Stimulated activated memory B cell treated with anti-CD40 and anti-IgM and Interleukin-4, amounts not matched to agents 10 μg/mL and 1 μg/mL and 100 μg/mL, for 72 hours (primary cell): ENCODE data around the gene GPR84.

Experiments
- ATAC-seq: fragments of 150-1000 bp; cut with Tn5 transposase; 2 replicates; pipeline ENCODE4 v1.10.0; 2021
- H3K27ac Mint-ChIP-seq: one replicate; pipeline ENCODE4 v1.8.0; 2022; ENCODE audit warnings: mild to moderate bottlenecking, mixed read lengths
- H3K27me3 Mint-ChIP-seq: one replicate; pipeline ENCODE4 v1.8.0; 2022; ENCODE audit warnings: mixed read lengths
- H3K36me3 Mint-ChIP-seq: one replicate; pipeline ENCODE4 v1.8.0; 2022; ENCODE audit warnings: mixed read lengths
- H3K4me1 Mint-ChIP-seq: one replicate; pipeline ENCODE4 v1.8.0; 2022; ENCODE audit warnings: mixed read lengths
- H3K4me3 Mint-ChIP-seq: one replicate; pipeline ENCODE4 v1.8.0; 2022; ENCODE audit warnings: mild to moderate bottlenecking, moderate library complexity, mixed read lengths
- H3K9me3 Mint-ChIP-seq: one replicate; pipeline ENCODE4 v1.8.0; 2022; ENCODE audit warnings: mixed read lengths

GPR84 gene

GRCh38 chr12:54385251-54385914 is 21.1 kb upstream of the GPR84 start:
- peaks cover 56% of the 10 kb centered on the region for H3K4me1 Mint-ChIP-seq
- no peaks in the 10 kb centered on the region for H3K36me3 Mint-ChIP-seq
- ATAC-seq = peak; percentile 70
- no peaks in the 10 kb centered on the region for H3K9me3 Mint-ChIP-seq
- H3K27me3 Mint-ChIP-seq = no peaks in the 10 kb centered on the region
- H3K27ac Mint-ChIP-seq = peak overlapping the region; percentile 67
- H3K4me3 Mint-ChIP-seq = peak overlapping the region; percentile 35

GRCh38 chr12:54384591-54385041 is 20.3 kb upstream of the GPR84 start, which contains the start of gene ZNF385A:
Gene ZNF385A (minus strand): TSS chr12:54384733. CDS start chr12:54384514, 219 bp downstream.
- Mint-ChIP-seq H3K36me3 (no peaks in the 10 kb centered on the region), H3K4me1 (peaks cover 53% of the 10 kb centered on the region), H3K4me3 (peak within 1 kb of the TSS; percentile 35), H3K27me3 (no peaks in the 10 kb centered on the region), H3K9me3 (no peaks in the 10 kb centered on the region), H3K27ac (peak within 1 kb of the TSS; percentile 67)
- ATAC-seq = peak; percentile 82

GRCh38 chr12:54383041-54383609 is 18.8 kb upstream of the GPR84 start:
- Mint-ChIP-seq H3K9me3 (no peaks in the 10 kb centered on the region), H3K4me3 (no peak overlapping the region), H3K36me3 (no peaks in the 10 kb centered on the region), H3K27me3 (no peaks in the 10 kb centered on the region), H3K4me1 (peaks cover 60% of the 10 kb centered on the region), H3K27ac (peak overlapping the region; percentile 67)
- ATAC-seq = no peak

- H3K4me1 Mint-ChIP-seq = peaks cover 54% of the 10 kb centered on the region
Measured at GRCh38 chr12:54381136-54381535, 16.9 kb upstream of the GPR84 start.

GRCh38 chr12:54379398-54380201 is 15.3 kb upstream of the GPR84 start:
- no peaks in the 10 kb centered on the region for H3K9me3 Mint-ChIP-seq
- H3K27me3 Mint-ChIP-seq = no peaks in the 10 kb centered on the region
- H3K4me3 Mint-ChIP-seq = peak overlapping the region; percentile 22
- peak overlapping the region; percentile 25 for H3K27ac Mint-ChIP-seq
- H3K4me1 Mint-ChIP-seq = peaks cover 39% of the 10 kb centered on the region
- peak; percentile 83 for ATAC-seq
- no peaks in the 10 kb centered on the region for H3K36me3 Mint-ChIP-seq

More at GRCh38 chr12:54381136-54381535, 16.9 kb upstream of the GPR84 start:
- Mint-ChIP-seq H3K27me3 (no peaks in the 10 kb centered on the region), H3K4me3 (no peak overlapping the region), H3K36me3 (no peaks in the 10 kb centered on the region), H3K27ac (no peak overlapping the region), H3K9me3 (no peaks in the 10 kb centered on the region)
- no peak for ATAC-seq

GRCh38 chr12:54378796-54379397 is 14.6 kb upstream of the GPR84 start:
- H3K36me3 Mint-ChIP-seq = no peaks in the 10 kb centered on the region
- H3K4me3 Mint-ChIP-seq = peak overlapping the region; percentile 63
- H3K9me3 Mint-ChIP-seq = no peaks in the 10 kb centered on the region
- H3K4me1 Mint-ChIP-seq = peaks cover 32% of the 10 kb centered on the region
- peak overlapping the region; percentile 14 for H3K27ac Mint-ChIP-seq
- H3K27me3 Mint-ChIP-seq = no peaks in the 10 kb centered on the region
- ATAC-seq = peak; percentile 68

GRCh38 chr12:54377797-54378515 is 13.7 kb upstream of the GPR84 start:
- ATAC-seq = no peak
- H3K9me3 Mint-ChIP-seq = no peaks in the 10 kb centered on the region
- peak overlapping the region; percentile 63 for H3K4me3 Mint-ChIP-seq
- peak overlapping the region; percentile 14 for H3K27ac Mint-ChIP-seq
- H3K4me1 Mint-ChIP-seq = peaks cover 22% of the 10 kb centered on the region
- no peaks in the 10 kb centered on the region for H3K27me3 Mint-ChIP-seq
- H3K36me3 Mint-ChIP-seq = no peaks in the 10 kb centered on the region

GRCh38 chr12:54377007-54377406 is 12.7 kb upstream of the GPR84 start:
- no peak overlapping the region for H3K4me3 Mint-ChIP-seq
- H3K9me3 Mint-ChIP-seq = no peaks in the 10 kb centered on the region
- no peak overlapping the region for H3K27ac Mint-ChIP-seq
- peaks cover 25% of the 10 kb centered on the region for H3K4me1 Mint-ChIP-seq
- H3K36me3 Mint-ChIP-seq = no peaks in the 10 kb centered on the region
- no peaks in the 10 kb centered on the region for H3K27me3 Mint-ChIP-seq
- ATAC-seq = no peak

GRCh38 chr12:54376596-54376995 is 12.3 kb upstream of the GPR84 start:
- H3K4me3 Mint-ChIP-seq = no peak overlapping the region

GRCh38 chr12:54375259-54375579 is 10.9 kb upstream of the GPR84 start:
- Mint-ChIP-seq H3K4me3 (no peak overlapping the region), H3K27ac (no peak overlapping the region)

More at GRCh38 chr12:54376596-54376995, 12.3 kb upstream of the GPR84 start:
- H3K27ac Mint-ChIP-seq = no peak overlapping the region
- peaks cover 28% of the 10 kb centered on the region for H3K4me1 Mint-ChIP-seq
- no peaks in the 10 kb centered on the region for H3K27me3 Mint-ChIP-seq
- H3K9me3 Mint-ChIP-seq = no peaks in the 10 kb centered on the region
- no peaks in the 10 kb centered on the region for H3K36me3 Mint-ChIP-seq
- no peak for ATAC-seq

GRCh38 chr12:54374562-54375258 is 10.4 kb upstream of the GPR84 start:
- Mint-ChIP-seq H3K36me3 (no peaks in the 10 kb centered on the region), H3K9me3 (no peaks in the 10 kb centered on the region), H3K4me1 (peaks cover 20% of the 10 kb centered on the region), H3K4me3 (no peak overlapping the region), H3K27ac (peak overlapping the region; percentile 5), H3K27me3 (no peaks in the 10 kb centered on the region)
- ATAC-seq = no peak

More at GRCh38 chr12:54375259-54375579, 10.9 kb upstream of the GPR84 start:
- peaks cover 23% of the 10 kb centered on the region for H3K4me1 Mint-ChIP-seq
- no peak for ATAC-seq
- no peaks in the 10 kb centered on the region for H3K9me3 Mint-ChIP-seq
- no peaks in the 10 kb centered on the region for H3K36me3 Mint-ChIP-seq
- no peaks in the 10 kb centered on the region for H3K27me3 Mint-ChIP-seq

GRCh38 chr12:54373649-54374561 is 9.6 kb upstream of the GPR84 start:
- Mint-ChIP-seq H3K27me3 (no peaks in the 10 kb centered on the region), H3K9me3 (no peaks in the 10 kb centered on the region), H3K4me1 (peaks cover 21% of the 10 kb centered on the region), H3K4me3 (no peak overlapping the region), H3K27ac (no peak overlapping the region), H3K36me3 (no peaks in the 10 kb centered on the region)
- ATAC-seq = no peak

GRCh38 chr12:54372113-54372806 is 8.0 kb upstream of the GPR84 start:
- Mint-ChIP-seq H3K36me3 (no peaks in the 10 kb centered on the region), H3K9me3 (no peaks in the 10 kb centered on the region), H3K27me3 (no peaks in the 10 kb centered on the region), H3K4me3 (no peak overlapping the region), H3K4me1 (peaks cover 23% of the 10 kb centered on the region), H3K27ac (peak overlapping the region; percentile 19)
- no peak for ATAC-seq
